Stimulated activated CD8-positive, alpha-beta memory T cell treated with anti-CD3 and anti-CD28 coated beads, Interleukin-7, amount 100 ng/mL, for 4 hours (primary cell): ENCODE measurements around the gene CDH11.

ENCODE experiments used
- DNase-seq, 2 donors: peaks; one replicate each; pipeline ENCODE4 v3.0.0-alpha.2; 2020; ENCODE audit warnings: low read depth in 2 of 2

The CDH11 gene

GRCh38 chr16:64977206-64977920 lies 144.5 kb downstream of the CDH11 start:
- DNase-seq = no peak

DNA sequence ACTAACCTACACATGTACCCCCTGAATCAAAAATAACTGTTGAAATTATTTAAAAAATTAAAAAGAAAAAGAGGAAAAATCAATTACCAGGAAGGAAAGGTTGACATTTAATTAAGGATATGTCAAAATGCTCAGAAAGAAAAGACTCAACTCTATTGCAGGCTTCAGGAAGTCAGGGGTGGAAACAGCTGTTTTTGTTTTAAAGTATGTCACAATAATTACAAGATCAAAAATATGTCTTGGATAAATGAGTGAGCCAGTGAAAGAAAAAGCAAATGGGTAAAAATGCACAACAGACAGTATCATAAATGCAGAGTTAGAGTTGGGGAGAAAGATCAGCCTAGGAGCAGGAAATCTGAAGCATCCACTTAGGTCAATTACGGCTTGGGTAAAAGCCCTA lies 146.0 kb downstream of the CDH11 start:
- no peak for DNase-seq

DNA sequence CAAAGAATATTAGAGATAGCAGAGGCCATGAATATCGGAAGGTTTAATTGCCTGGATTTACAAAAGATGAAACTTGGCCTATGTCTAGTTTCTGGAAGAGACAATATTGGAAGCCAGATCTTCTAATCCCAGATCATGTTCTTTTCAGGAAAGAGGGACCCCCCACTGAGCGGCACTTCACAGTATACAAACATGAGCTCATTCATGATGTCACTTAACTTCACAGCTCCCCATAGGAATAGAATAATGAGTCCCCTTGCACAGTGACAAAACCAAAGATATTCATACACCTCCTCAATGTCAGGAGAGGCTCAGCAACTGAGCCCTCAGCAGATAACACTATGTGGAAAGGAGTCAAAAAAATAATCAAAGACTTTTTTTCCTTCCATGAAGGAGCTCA lies 147.5 kb downstream of the CDH11 start:
- DNase-seq = no peak

DNA sequence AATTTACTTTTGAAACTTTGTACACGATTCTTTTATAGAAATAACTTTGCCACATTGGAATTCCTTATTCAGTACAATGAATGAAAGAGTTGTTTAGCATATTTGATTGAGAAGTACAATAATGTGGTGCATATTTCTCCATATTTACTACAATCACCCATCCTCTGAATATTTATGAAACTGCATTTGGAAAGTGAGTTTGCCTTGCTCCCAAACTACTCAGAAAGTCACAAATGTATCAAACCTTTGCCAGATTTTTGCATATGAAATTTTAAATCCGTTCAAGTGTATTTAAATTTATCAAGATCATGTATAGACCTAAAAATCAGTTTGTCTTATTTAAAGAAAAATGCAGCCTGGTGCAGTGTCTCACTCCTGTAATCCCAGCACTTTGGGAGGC lies 148.7 kb downstream of the CDH11 start:
- DNase-seq = no peak

- DNase-seq = no peak
These were observed 150.7 kb downstream of the CDH11 start for GRCh38 chr16:64971171-64971570.

DNA sequence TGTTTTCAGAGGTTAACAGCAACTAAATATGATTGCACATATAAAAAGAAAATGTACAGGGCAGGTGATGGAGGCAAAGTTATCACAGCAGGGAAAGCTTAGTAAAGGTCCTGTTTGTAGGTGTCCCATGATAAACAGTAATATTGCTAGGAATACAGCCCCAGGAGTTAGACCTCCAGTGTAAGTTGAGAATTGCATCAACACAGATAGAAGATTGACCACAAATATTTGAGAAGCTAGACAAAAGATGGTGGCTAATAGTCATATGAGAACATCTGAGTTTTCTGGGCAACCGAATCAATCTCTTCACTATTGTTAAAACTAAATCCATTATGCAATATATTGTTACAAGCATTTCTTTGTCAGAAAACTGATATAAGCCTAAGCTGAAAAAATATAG lies 152.6 kb downstream of the CDH11 start:
- DNase-seq = no peak

DNA sequence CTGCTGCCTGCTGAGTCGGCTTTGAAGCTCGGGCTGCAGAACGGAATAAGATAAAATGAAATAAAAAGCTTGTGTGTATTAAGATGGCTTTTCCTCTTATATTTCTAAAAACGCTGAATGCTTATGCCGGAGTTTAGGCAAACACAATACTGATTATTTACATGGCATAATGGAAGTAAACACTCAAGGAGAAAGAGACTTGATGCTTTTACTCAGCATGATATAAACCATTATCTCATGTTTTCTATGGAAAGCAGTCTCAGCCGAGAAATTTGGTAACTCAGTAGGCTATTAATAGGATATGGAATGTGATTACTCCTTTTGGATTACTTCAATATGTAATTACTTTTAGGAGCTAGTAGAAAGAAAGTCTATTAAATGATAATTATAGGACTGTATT lies 153.3 kb downstream of the CDH11 start:
- no peak for DNase-seq

GRCh38 chr16:64964126-64964540 lies 157.7 kb downstream of the CDH11 start:
- DNase-seq = no peak

GRCh38 chr16:64962786-64963185 lies 159.1 kb downstream of the CDH11 start:
- no peak for DNase-seq

DNA sequence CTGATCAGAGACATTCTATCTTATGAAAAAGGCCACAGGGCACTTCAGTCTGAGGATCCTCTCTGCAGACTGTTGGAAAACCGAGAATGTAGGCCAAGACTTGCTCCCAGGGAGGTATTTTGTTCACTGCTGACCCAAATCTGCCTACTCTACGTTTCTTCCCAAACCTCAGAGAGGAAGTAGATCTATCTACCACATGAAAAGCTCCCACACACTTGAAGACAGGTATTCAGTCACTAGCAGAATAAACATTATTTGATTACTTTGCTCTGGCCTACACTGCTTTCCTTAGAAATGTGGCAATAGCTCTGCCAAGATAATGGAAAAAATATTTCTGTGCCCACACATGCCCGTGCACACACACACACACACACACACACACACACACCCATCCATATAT lies 164.6 kb downstream of the CDH11 start:
- no peak for DNase-seq

- no peak for DNase-seq
These were observed 169.7 kb downstream of the CDH11 start for GRCh38 chr16:64952177-64952576.

DNA sequence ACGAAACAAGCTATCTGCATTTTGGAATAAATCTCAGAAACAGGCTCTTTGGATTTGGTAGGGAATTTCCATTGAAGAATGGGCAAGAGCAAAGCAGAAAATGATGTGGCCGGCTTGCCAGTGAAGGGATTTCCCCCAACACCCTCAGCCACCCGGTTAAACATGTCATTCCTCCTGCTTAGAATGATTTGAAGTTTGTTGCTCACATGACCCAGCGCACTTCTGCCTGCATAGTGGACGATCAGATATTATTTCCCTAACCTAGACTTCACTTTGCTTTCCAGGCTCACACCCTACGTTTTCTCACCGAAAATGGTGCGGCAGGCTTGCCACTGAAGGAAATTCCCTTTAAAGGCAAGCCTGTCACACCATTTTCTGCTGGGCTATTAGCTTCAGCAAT lies 170.7 kb downstream of the CDH11 start:
- no peak for DNase-seq

DNA sequence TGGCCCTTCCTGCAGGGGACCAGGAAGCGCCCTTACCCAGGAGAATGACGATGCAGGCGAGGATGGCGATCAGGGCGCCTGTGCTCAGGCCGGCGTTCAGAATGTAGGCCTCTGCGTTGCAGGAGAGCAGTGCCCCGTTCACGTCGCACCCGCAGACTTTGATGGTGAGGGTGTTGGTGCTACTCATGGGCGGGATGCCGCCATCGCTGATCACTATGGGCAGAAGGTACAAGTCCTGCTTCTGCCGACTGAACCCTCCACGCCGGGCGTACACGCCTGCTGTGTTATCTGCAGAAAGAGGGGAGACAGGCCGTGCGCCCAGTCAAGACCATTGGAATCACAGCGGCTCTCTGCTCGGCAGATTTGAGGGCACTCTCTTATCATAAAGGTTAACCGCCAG lies 171.1 kb downstream of the CDH11 start:
- no peak for DNase-seq

GRCh38 chr16:64950262-64950661 lies 171.6 kb downstream of the CDH11 start:
- no peak for DNase-seq

DNA sequence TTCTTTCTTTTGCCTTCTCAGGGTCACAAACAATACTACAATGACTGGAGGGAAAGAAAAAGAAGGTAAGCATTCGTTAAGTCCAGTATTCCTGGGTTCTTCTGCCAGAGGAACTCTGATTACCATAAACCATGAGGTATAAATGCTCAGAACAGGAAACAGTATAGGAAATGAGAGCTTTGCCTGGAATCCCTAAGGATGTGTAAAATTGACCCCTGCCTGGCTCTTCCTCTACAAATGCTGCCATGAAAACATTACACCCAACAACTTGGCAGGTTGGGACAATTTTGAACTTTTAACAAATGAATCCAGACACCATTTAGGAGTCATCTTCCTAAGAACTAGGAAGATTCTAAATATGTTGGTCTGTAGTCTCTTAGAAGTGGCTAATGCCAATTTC lies 173.8 kb downstream of the CDH11 start:
- no peak for DNase-seq

GRCh38 chr16:64947651-64948050 lies 174.2 kb downstream of the CDH11 start:
- no peak for DNase-seq

DNA sequence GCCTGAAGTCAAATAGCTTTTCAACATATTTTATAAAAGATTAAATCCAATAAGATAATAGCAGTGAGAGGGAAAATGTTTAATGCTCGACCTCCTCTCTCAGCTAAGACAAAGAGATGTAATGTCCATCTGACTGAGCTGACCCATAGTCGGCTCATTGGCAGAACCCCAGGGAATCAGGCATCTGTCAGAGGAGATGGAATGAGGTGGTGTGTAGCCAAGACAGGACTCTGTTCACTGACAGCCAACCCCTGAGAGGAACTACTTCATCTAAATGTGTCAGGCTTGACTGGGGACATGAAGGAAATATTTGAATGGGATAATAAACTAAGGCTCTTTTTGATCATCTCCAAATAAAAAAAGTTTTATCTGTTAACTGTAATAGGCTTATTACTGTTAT lies 188.0 kb downstream of the CDH11 start:
- DNase-seq = no peak

DNA sequence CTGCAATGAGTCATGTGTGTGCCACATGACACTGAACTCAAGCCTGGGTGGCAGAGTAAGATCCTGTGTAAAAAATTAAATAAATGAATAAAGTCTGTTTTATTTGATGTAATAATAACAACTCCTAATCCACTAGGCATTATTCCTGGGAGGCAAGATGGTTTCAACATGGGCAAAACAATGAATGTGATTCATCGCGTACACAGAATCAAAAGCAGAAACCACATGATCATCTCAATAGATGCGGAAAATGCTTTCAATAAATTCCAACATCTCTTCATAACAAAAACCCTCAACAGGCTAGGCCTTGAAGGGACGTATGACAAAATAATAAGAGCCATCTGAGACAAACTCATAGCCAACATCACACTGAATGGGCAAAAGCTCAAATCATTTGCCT lies 195.4 kb downstream of the CDH11 start:
- no peak for DNase-seq

DNA sequence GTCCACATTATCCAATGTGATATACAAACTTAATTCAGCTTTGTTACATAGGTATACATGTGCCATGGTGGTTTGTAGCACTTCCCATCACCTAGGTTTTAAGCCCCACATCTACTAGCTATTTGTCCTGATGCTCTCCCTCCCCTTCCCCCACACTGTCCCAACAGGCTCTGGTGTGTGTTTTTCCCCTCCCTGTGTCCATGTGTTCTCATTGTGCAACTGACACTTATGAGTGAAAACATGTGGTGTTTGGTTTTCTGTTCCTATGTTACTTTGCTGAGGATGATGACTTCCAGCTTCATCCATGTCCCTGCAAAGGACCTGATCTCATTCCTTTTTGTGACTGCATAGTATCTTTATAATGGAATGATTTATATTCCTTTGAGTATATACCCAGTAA lies 196.7 kb downstream of the CDH11 start:
- DNase-seq = no peak

GRCh38 chr16:64924086-64924485 lies 197.8 kb downstream of the CDH11 start:
- no peak for DNase-seq

DNA sequence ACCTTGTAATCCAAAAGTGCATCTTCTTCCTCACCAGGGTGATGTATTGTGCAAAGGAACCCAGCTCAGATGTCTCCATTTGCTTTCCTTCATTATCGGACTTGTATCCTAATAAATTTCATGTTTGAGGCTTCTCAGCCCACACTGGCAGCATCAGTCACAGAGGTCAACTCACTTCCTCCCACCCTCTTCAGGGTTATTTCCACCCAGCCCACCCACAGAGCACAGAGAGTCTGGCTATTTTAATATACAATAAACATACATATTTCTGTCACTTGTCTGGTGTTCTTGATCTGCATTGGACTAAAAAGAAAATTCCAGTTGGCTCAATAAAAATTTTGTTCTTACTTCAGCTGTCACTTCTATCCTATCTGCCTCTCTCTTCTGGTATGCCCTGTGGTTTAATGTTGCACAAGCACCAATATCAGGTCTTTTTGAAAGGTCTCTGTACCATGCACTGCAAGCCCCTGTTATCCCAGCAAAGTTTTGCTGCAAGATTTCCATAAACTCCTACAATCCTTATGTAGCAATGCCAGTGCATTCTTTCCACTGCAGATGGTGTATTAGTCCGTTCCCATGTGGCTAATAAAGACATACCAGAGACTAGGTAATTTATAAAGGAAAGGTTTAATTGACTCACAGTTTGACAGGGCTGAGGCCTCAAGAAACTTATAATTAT lies 201.8 kb downstream of the CDH11 start:
- DNase-seq = no peak

- DNase-seq = no peak
These were observed 202.7 kb downstream of the CDH11 start for GRCh38 chr16:64919141-64919540.

DNA sequence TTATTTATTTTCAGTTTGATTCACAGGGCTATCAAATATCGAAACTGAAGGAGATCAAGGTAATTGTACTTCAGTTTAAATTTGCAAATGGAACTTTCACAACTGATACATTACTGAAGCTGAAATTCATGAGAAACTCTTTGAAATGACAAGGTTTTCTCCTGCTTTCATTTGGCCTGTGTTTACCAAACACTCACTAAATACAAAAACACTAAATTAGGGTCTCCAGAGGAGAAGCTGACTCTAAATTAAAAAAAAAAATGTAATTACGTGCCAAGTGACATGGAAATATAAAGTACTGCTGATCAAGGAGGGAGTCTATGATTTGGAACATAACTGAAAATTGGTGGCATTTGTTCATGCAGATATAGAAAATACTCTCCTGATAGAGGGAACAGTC lies 205.8 kb downstream of the CDH11 start:
- no peak for DNase-seq

DNA sequence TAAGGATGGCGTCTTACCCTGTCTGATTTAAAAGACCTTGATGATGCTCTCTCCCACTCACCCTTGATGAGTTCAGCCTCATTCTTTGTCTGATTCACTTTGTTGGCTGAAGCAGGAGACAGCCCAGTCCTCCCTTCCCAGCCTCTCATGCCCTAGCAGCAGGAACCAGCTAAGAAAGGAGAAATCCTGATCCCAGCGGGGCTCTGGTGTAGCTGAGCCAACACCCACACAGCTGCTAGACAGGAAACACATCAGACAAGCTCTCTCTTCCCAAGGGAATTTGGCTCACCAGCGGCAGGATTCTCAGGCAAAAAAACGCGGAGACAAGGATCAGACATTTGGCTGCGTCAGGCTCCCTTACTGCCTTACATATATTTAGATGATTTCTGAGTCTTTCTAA lies 211.5 kb downstream of the CDH11 start:
- no peak for DNase-seq
